K562 (cell line): ENCODE measurements around the gene ATXN3. TPM values are rescaled to one million over a fixed set of nuclear protein-coding genes. Genes with fewer than 3 reads are reported as not detected.

Experiments
- ATAC-seq: fragments of 200-7000 bp; cut with Tn5 transposase; 3 replicates; pipeline ENCODE4 v1.9.1; 2020; ENCODE audit warnings: moderate library complexity
- BruUV-seq: library from RNA; stranded (reverse); fragments of 400-500 nt; replicated peaks from 2 replicates; lab custom pipeline; 2021; lab: Mats Ljungman, UMichigan
- CTCF ChIA-PET: fragments of 300-600 bp; formaldehyde crosslinking; extraction: SDS; loops from one replicate; lab custom pipeline; 2021; ENCODE audit warnings: low intra/inter-chr PET ratio; lab: Yijun Ruan, JAX
- POLR2A ChIA-PET: fragments of 300-600, 350-650 bp; sonication (Branson Sonifier 250); formaldehyde crosslinking; extraction: SDS; loops from one replicate; lab custom pipeline; 2021; ENCODE audit warnings: antibody characterized with exemption, inconsistent platforms; lab: Yijun Ruan, JAX
- DNase-seq, 4 experiments: peaks; one replicate each; pipeline versions ENCODE4 v3.0.0 to v3.0.0-alpha.2; 2011 to 2018; ENCODE audit warnings: low spot score in 3 of 4, mixed read lengths in 3 of 4; ENCODE audit errors: extremely low read depth in 1 of 4
- FAIRE-seq: peaks from 2 replicates; lab custom pipeline; 2011; peaks lifted over from hg19 to GRCh38; lab: Jason Lieb, UNC
- H2AFZ ChIP-seq: 2 replicates; pipeline ENCODE4 v1.6.0; 2011; ENCODE audit warnings: low read depth, low read length, control low read depth, inconsistent platforms
- H3K27ac ChIP-seq: fragments of 200-600 bp; 3 replicates; pipeline ENCODE4 v1.8.0; 2011; ENCODE audit warnings: low read depth, mild to moderate bottlenecking, control low read depth, inconsistent platforms, low read length, moderate library complexity, mixed read lengths; ENCODE audit errors: extremely low read depth
- H3K27me3 ChIP-seq, 2 experiments: fragments of 300-600 bp in 1 of 2; 2 replicates in 1 of 2; 3 replicates in 1 of 2; pipeline versions ENCODE4 v1.6.0 to v1.8.0; 2011; ENCODE audit warnings: inconsistent platforms in 2 of 2, low read length in 2 of 2, mild to moderate bottlenecking in 1 of 2, mixed read lengths in 1 of 2, moderate library complexity in 1 of 2; ENCODE audit not compliant: control insufficient read depth in 2 of 2, insufficient read depth in 2 of 2
- H3K36me3 ChIP-seq: fragments of 300-600 bp; 3 replicates; pipeline ENCODE4 v1.8.0; 2011; ENCODE audit warnings: mild to moderate bottlenecking, low read length, inconsistent platforms; ENCODE audit not compliant: control insufficient read depth, insufficient read depth
- H3K4me1 ChIP-seq, 2 experiments: fragments of 200-600 bp in 1 of 2; replicated peaks in 1 of 2; 2 replicates in 1 of 2; 3 replicates in 1 of 2; pipeline versions ENCODE4 v1.5.1 to v1.8.0; 2011; ENCODE audit warnings: inconsistent platforms in 2 of 2, low read length in 2 of 2, mild to moderate bottlenecking in 1 of 2, mixed read lengths in 1 of 2, moderate library complexity in 1 of 2; ENCODE audit not compliant: control insufficient read depth in 2 of 2, insufficient read depth in 2 of 2
- H3K4me2 ChIP-seq: 2 replicates; pipeline ENCODE4 v1.6.1; 2011; ENCODE audit warnings: low read length, control low read depth, inconsistent platforms, mixed read lengths; ENCODE audit not compliant: insufficient read depth
- H3K4me3 ChIP-seq: fragments of 200-600 bp; sonication (generic), shearing (Covaris generic); 2 replicates; pipeline ENCODE4 v1.5.1; 2016; ENCODE audit warnings: control low read depth, inconsistent platforms
- H3K79me2 ChIP-seq: fragments of 200-600 bp; 3 replicates; pipeline ENCODE4 v1.8.0; 2011; ENCODE audit warnings: low read length, inconsistent platforms; ENCODE audit not compliant: control insufficient read depth, insufficient read depth
- H3K9ac ChIP-seq, 2 experiments: 2 replicates each; pipeline versions ENCODE4 v1.6.0 to v1.6.1; 2011; ENCODE audit warnings: low read depth in 2 of 2, low read length in 2 of 2, control low read depth in 1 of 2, inconsistent platforms in 1 of 2, mild to moderate bottlenecking in 1 of 2, mixed read lengths in 1 of 2; ENCODE audit not compliant: insufficient read depth in 1 of 2
- H3K9me1 ChIP-seq: one replicate; pipeline ENCODE4 v1.6.0; 2011; ENCODE audit warnings: inconsistent platforms, mild to moderate bottlenecking, low read length, moderate library complexity; ENCODE audit not compliant: control insufficient read depth, insufficient read depth
- H3K9me3 ChIP-seq: replicated peaks from 2 replicates; pipeline ENCODE4 v1.5.1; 2011; ENCODE audit warnings: low read depth, low read length, inconsistent platforms; ENCODE audit not compliant: control insufficient read depth, insufficient read depth
- H4K20me1 ChIP-seq: replicated peaks from 2 replicates; pipeline ENCODE4 v1.6.1; 2011; ENCODE audit warnings: low read length, inconsistent platforms, mixed read lengths; ENCODE audit not compliant: control insufficient read depth, insufficient read depth
- ARNT ChIP-seq, 2 experiments: fragments of 450-650 bp; IDR thresholded peaks; 2 replicates each; pipeline ENCODE4 v1.6.1; 2016; ENCODE audit warnings: mild to moderate bottlenecking in 1 of 2
- BACH1 ChIP-seq: fragments of 200-800 bp; sonication (Bioruptor generic); IDR thresholded peaks from 2 replicates; pipeline ENCODE4 v1.6.1; 2016; ENCODE audit warnings: missing genetic modification characterization, missing compliant biosample characterization
- CBX1 ChIP-seq: sonication (generic); IDR thresholded peaks from 2 replicates; pipeline ENCODE4 v1.6.1; 2016; ENCODE audit warnings: antibody characterized with exemption, low read depth, mild to moderate bottlenecking
- EZH2 ChIP-seq: IDR thresholded peaks from 2 replicates; pipeline ENCODE4 v1.6.1; 2012; ENCODE audit warnings: low read depth, mild to moderate bottlenecking, inconsistent platforms, low read length, borderline replicate concordance
- FOSL1 ChIP-seq: fragments of 200-800 bp; sonication (Bioruptor generic); conservative IDR thresholded peaks from 2 replicates; pipeline ENCODE4 v1.6.1; 2016; ENCODE audit warnings: missing genetic modification characterization, missing compliant biosample characterization
- HOXB6 ChIP-seq: fragments of 250-450 bp; sonication (Bioruptor Pico); IDR thresholded peaks from 2 replicates; pipeline ENCODE4 v1.5.1; 2022; ENCODE audit warnings: mild to moderate bottlenecking, borderline replicate concordance
- NFRKB ChIP-seq: fragments of 450-650 bp; IDR thresholded peaks from 2 replicates; pipeline ENCODE4 v1.6.1; 2016; ENCODE audit warnings: low read depth
- NR3C1 ChIP-seq: sonication (generic); formaldehyde crosslinking; IDR thresholded peaks from 2 replicates; pipeline ENCODE4 v1.8.1; 2022; ENCODE audit warnings: missing genetic modification reagents
- RBM14 ChIP-seq: fragments of 200-400 bp; formaldehyde crosslinking; IDR thresholded peaks from 2 replicates; pipeline ENCODE4 v1.6.1; 2018; ENCODE audit warnings: low read depth, mild to moderate bottlenecking, low read length, moderate library complexity, borderline replicate concordance; ENCODE audit not compliant: insufficient read depth
- RBM17 ChIP-seq: fragments of 200-400 bp; formaldehyde crosslinking; IDR thresholded peaks from 2 replicates; pipeline ENCODE4 v1.6.1; 2017; ENCODE audit warnings: low read depth, mild to moderate bottlenecking, low read length, borderline replicate concordance
- RBM39 ChIP-seq: fragments of 200-400 bp; formaldehyde crosslinking; optimal IDR thresholded peaks from 2 replicates; pipeline ENCODE3; 2018; ENCODE audit warnings: low read depth, low read length
- TAF9B ChIP-seq: fragments of 450-650 bp; IDR thresholded peaks from 2 replicates; pipeline ENCODE4 v1.6.1; 2018; ENCODE audit warnings: mild to moderate bottlenecking; ENCODE audit not compliant: partially characterized antibody
- UBTF ChIP-seq, 2 experiments: IDR thresholded peaks; 2 replicates each; pipeline ENCODE4 v1.6.1; 2012; ENCODE audit warnings: improper control_type of control experiment in 2 of 2, low read depth in 2 of 2, low read length in 2 of 2, borderline replicate concordance in 1 of 2
- ZBTB1 ChIP-seq: sonication (generic); formaldehyde crosslinking; IDR thresholded peaks from 2 replicates; pipeline ENCODE4 v1.8.1; 2023; ENCODE audit warnings: missing genetic modification reagents, low read depth, mild to moderate bottlenecking, borderline replicate concordance
- ZNF583 ChIP-seq: fragments of 250-450 bp; sonication (Bioruptor Pico); IDR thresholded peaks from 2 replicates; pipeline ENCODE4 v1.4.0; 2020
- ZNF75A ChIP-seq: fragments of 450-650 bp; formaldehyde crosslinking; IDR thresholded peaks from 2 replicates; pipeline ENCODE4 v1.4.0; 2020; ENCODE audit warnings: mild to moderate bottlenecking
- WGBS: fragments of 100-300 bp; shearing (Covaris generic); methylation state at CpG from one replicate; pipeline ENCODE4 v1.1.6; 2016; ENCODE audit warnings: low coverage, mixed read lengths; ENCODE audit not compliant: insufficient coverage; ENCODE audit errors: missing lambda C conversion rate; 5-methylcytosine and 5-hydroxymethylcytosine counted together
- in situ Hi-C: fragments of 300-500 bp; cut with MboI; formaldehyde crosslinking; loops from 4 replicates; pipeline ENCODE4 v1.15.0; 2018; ENCODE audit warnings: inconsistent platforms, mixed read lengths
- intact Hi-C: fragments of 100-400 bp; cut with micrococcal nuclease; formaldehyde crosslinking; loops from 2 replicates; pipeline ENCODE4 v1.14.2; 2022
- polyA plus RNA-seq, 8 experiments: library from polyadenylated mRNA; depleted of rRNA in 4 of 8; stranded (reverse) in 5 of 8; unstranded in 3 of 8; fragments of >200 nt; fragmentation: Nextera tagmentation in 2 of 8; fragmentation: Illumina TruSeq in 1 of 8; extraction: Ambion mirVana in 2 of 8; extraction: Trizol in 1 of 8; gene quantifications; 2 replicates each; pipeline versions ENCODE4 v1.2.1 to v1.2.3, GENCODE V29; 2011 to 2014; ENCODE audit warnings: inconsistent platforms in 1 of 8, missing spikeins in 1 of 8
- total RNA-seq, 7 experiments: library from RNA; depleted of rRNA in 6 of 7; stranded (reverse); fragments of >200 nt in 6 of 7; fragmentation: Illumina TruSeq in 2 of 7; extraction: Trizol in 2 of 7; gene quantifications; 2 replicates each; pipeline versions ENCODE4 v1.2.1 to v1.2.3, GENCODE V29; 2011 to 2021; ENCODE audit warnings: low replicate concordance in 1 of 7
- TF ChIP-seq, protein P1 (sequence below): IDR thresholded peaks from 2 replicates; pipeline ENCODE4 v1.6.1; 2011; ENCODE audit warnings: borderline replicate concordance, low read depth, mild to moderate bottlenecking, moderate library complexity, low read length; ENCODE audit not compliant: insufficient read depth, poor library complexity, severe bottlenecking

ATXN3 gene
- total and polyA plus RNA-seq, 9 of the 15 experiments (the other 6 are each of a cell fraction or from before 2014, with no cell fraction given) = 11.3 to 25.0 (median 14.6) TPM

- no peak for DNase-seq
- Histone ChIP-seq H3K4me1 (peaks cover 0 to 7% of the 10 kb centered on the region in 2 experiments; a peak in 4 of 5 replicates), H3K79me2 (peaks cover 55% of the 10 kb centered on the region), H3K36me3 (no peaks in the 10 kb centered on the region), H3K9me1 (no peaks in the 10 kb centered on the region), H3K4me3 (no peak overlapping the region), H3K9me3 (no peaks in the 10 kb centered on the region), H3K9ac (no peak overlapping the region), H3K27me3 (no peaks in the 10 kb centered on the region), H4K20me1 (no peaks in the 10 kb centered on the region), H3K27ac (no peak overlapping the region), H2AFZ (no peak overlapping the region), H3K4me2 (no peak overlapping the region)
- WGBS = 61% methylated on average over 6 of the region's 7 CpGs
- ATAC-seq = no peak
- intact Hi-C loops (no loop called here), in situ Hi-C loops (no loop called here)
- FAIRE-seq = no peak
- ChIA-PET POLR2A (no interaction called here), CTCF (no interaction called here)
- BruUV-seq = no TSS peak
- TF ChIP-seq UBTF (IDR thresholded peaks at IDR 0.05; ENCODE audit: borderline replicate concordance in 1 of 2, low read depth in 2 of 2, low read length in 2 of 2) = no peak
- no peak for TF ChIP-seq EZH2
- TF ChIP-seq HOXB6 (CRISPR knock-in tag) = no peak
- no peak for TF ChIP-seq ZBTB1 (CRISPR knock-in tag)
- TF ChIP-seq RBM39 = no peak
- TF ChIP-seq ZNF75A (CRISPR knock-in tag) = no peak
- TF ChIP-seq, protein P1, sequence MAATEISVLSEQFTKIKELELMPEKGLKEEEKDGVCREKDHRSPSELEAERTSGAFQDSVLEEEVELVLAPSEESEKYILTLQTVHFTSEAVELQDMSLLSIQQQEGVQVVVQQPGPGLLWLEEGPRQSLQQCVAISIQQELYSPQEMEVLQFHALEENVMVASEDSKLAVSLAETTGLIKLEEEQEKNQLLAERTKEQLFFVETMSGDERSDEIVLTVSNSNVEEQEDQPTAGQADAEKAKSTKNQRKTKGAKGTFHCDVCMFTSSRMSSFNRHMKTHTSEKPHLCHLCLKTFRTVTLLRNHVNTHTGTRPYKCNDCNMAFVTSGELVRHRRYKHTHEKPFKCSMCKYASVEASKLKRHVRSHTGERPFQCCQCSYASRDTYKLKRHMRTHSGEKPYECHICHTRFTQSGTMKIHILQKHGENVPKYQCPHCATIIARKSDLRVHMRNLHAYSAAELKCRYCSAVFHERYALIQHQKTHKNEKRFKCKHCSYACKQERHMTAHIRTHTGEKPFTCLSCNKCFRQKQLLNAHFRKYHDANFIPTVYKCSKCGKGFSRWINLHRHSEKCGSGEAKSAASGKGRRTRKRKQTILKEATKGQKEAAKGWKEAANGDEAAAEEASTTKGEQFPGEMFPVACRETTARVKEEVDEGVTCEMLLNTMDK = no peak
- no peak for TF ChIP-seq RBM14
- TF ChIP-seq RBM17 = no peak
- no peak for TF ChIP-seq NR3C1 (CRISPR knock-in tag)
- no peak for TF ChIP-seq FOSL1 (tag)
- no peak for TF ChIP-seq CBX1
- TF ChIP-seq NFRKB = no peak
- TF ChIP-seq TAF9B = no peak
- no peak for TF ChIP-seq ZNF583 (CRISPR knock-in tag)
- no peak for TF ChIP-seq BACH1 (tag)
- TF ChIP-seq ARNT (IDR thresholded peaks at IDR 0.05) = no peak
These were observed 2.9 kb downstream of the ATXN3 start for GRCh38 chr14:92103363-92103989.
